SU-DHL-6 (cell line): Measurements from ENCODE around the gene MFN2.
"Not testable (repeated sequence)": the region's sequence is repeated elsewhere in the genome, so short reads cannot be mapped to it uniquely, and the experiment has no call there.

Experiments
- H2AFZ ChIP-seq: fragments of 200-600 bp; sonication (generic); 2 replicates; pipeline ENCODE4 v1.6.1; 2014; ENCODE audit warnings: low read depth, mild to moderate bottlenecking, moderate library complexity, mixed read lengths, antibody characterized with exemption, low read length; ENCODE audit not compliant: severe bottlenecking
- H3F3A ChIP-seq: fragments of 200-600 bp; shearing (Covaris generic); 2 replicates; pipeline ENCODE4 v1.6.0; 2016; ENCODE audit warnings: antibody characterized with exemption, mild to moderate bottlenecking; ENCODE audit not compliant: insufficient read depth
- H3K27ac ChIP-seq: fragments of 200-600 bp; sonication (generic); 2 replicates; pipeline ENCODE4 v1.5.1; 2016; ENCODE audit warnings: low read depth, mild to moderate bottlenecking, low read length, moderate library complexity, mixed read lengths
- H3K27me3 ChIP-seq: fragments of 200-600 bp; sonication (generic), shearing (Covaris generic); 2 replicates; pipeline ENCODE4 v1.6.0; 2014; ENCODE audit warnings: mild to moderate bottlenecking, low read length
- H3K36me3 ChIP-seq: fragments of 200-600 bp; sonication (generic); 2 replicates; pipeline ENCODE4 v1.6.1; 2014; ENCODE audit warnings: mild to moderate bottlenecking, low read length, mixed read lengths
- H3K4me2 ChIP-seq: fragments of 300-600, 200-600 bp; shearing (Covaris generic), sonication (generic); 2 replicates; pipeline ENCODE4 v1.6.0; 2014; ENCODE audit warnings: low read length, low read depth, mild to moderate bottlenecking; ENCODE audit not compliant: poor library complexity, severe bottlenecking
- H3K4me3 ChIP-seq: fragments of 200-600 bp; sonication (generic); 2 replicates; pipeline ENCODE4 v1.5.1; 2014; ENCODE audit warnings: antibody characterized with exemption, low read length, mild to moderate bottlenecking, mixed read lengths; ENCODE audit not compliant: insufficient read depth, poor library complexity, severe bottlenecking
- H3K79me2 ChIP-seq: fragments of 200-600 bp; sonication (generic); 2 replicates; pipeline ENCODE4 v1.6.1; 2014; ENCODE audit warnings: mild to moderate bottlenecking, low read length, moderate library complexity; ENCODE audit not compliant: insufficient read depth
- H3K9ac ChIP-seq: fragments of 200-600 bp; sonication (generic); 2 replicates; pipeline ENCODE4 v1.7.0; 2014; ENCODE audit warnings: mild to moderate bottlenecking, low read length
- H3K9me2 ChIP-seq: fragments of 200-600 bp; sonication (generic); replicated peaks from 2 replicates; pipeline ENCODE4 v1.6.1; 2014; ENCODE audit warnings: low read length; ENCODE audit not compliant: insufficient read depth
- H3K9me3 ChIP-seq: fragments of 200-600 bp; sonication (generic); 2 replicates; pipeline ENCODE4 v1.6.1; 2014; ENCODE audit warnings: low read length, mixed read lengths; ENCODE audit not compliant: insufficient read depth
- H4K20me1 ChIP-seq: fragments of 200-600 bp; sonication (generic); 2 replicates; pipeline ENCODE4 v1.6.1; 2014; ENCODE audit warnings: low read depth, mild to moderate bottlenecking, antibody characterized with exemption, low read length, moderate library complexity, mixed read lengths
- CTCF ChIP-seq: fragments of 200-600 bp; sonication (generic); IDR thresholded peaks from one replicate; pipeline ENCODE4 v1.5.1; 2017; ENCODE audit warnings: antibody characterized with exemption, mild to moderate bottlenecking, low read length, moderate library complexity; ENCODE audit not compliant: insufficient read depth, poor library complexity, severe bottlenecking
- EZH2phosphoT487 ChIP-seq: fragments of 200-600 bp; sonication (generic), shearing (Covaris generic); conservative IDR thresholded peaks from 2 replicates; pipeline ENCODE4 v1.6.1; 2018; ENCODE audit warnings: mild to moderate bottlenecking, antibody characterized with exemption, low read length, moderate library complexity, mixed read lengths

The MFN2 gene

GRCh38 chr1:12029720-12030339 lies 49.6 kb downstream of the MFN2 start:
- TF ChIP-seq CTCF (no peak), EZH2phosphoT487 (no peak)
- H3K4me2 ChIP-seq = no peak overlapping the region
- no peaks in the 10 kb centered on the region for H4K20me1 ChIP-seq
- H3K79me2 ChIP-seq = no peaks in the 10 kb centered on the region
- no peaks in the 10 kb centered on the region for H3K27me3 ChIP-seq
- no peaks in the 10 kb centered on the region for H3F3A ChIP-seq
- no peak overlapping the region for H3K9ac ChIP-seq
- H3K36me3 ChIP-seq = no peaks in the 10 kb centered on the region; the same call in 1 of the 2 replicates
- H3K4me3 ChIP-seq = no peak overlapping the region
- H3K27ac ChIP-seq = no peak overlapping the region
- no peaks in the 10 kb centered on the region for H3K9me3 ChIP-seq
- H3K9me2 ChIP-seq = no peaks in the 10 kb centered on the region
- H2AFZ ChIP-seq = no peak overlapping the region

- TF ChIP-seq CTCF (peak; percentile 30), EZH2phosphoT487 (no peak)
- H3K27ac ChIP-seq = no peak overlapping the region
- no peak overlapping the region for H3K4me3 ChIP-seq
- no peaks in the 10 kb centered on the region for H3K9me3 ChIP-seq
- H3K36me3 ChIP-seq = no peaks in the 10 kb centered on the region
- H3K79me2 ChIP-seq = no peaks in the 10 kb centered on the region
- no peaks in the 10 kb centered on the region for H3F3A ChIP-seq
- no peaks in the 10 kb centered on the region for H3K27me3 ChIP-seq
- H2AFZ ChIP-seq = no peak overlapping the region
- no peaks in the 10 kb centered on the region for H3K9me2 ChIP-seq
- H3K9ac ChIP-seq = no peak overlapping the region
- no peaks in the 10 kb centered on the region for H4K20me1 ChIP-seq
- H3K4me2 ChIP-seq = no peak overlapping the region
Measured at GRCh38 chr1:12031039-12031980, 51.1 kb downstream of the MFN2 start.

- no peak overlapping the region for H3K4me3 ChIP-seq
- H4K20me1 ChIP-seq = no peaks in the 10 kb centered on the region
- H3F3A ChIP-seq = no peaks in the 10 kb centered on the region
- H3K27ac ChIP-seq = no peak overlapping the region
- no peaks in the 10 kb centered on the region for H3K79me2 ChIP-seq
- no peak overlapping the region for H3K4me2 ChIP-seq
- no peak overlapping the region for H2AFZ ChIP-seq
- no peaks in the 10 kb centered on the region for H3K9me2 ChIP-seq
- H3K36me3 ChIP-seq = no peaks in the 10 kb centered on the region
- no peaks in the 10 kb centered on the region for H3K9me3 ChIP-seq
- no peak overlapping the region for H3K9ac ChIP-seq
- TF ChIP-seq CTCF (no peak), EZH2phosphoT487 (no peak)
- H3K27me3 ChIP-seq = no peaks in the 10 kb centered on the region
Measured at GRCh38 chr1:12032161-12032621, 51.9 kb downstream of the MFN2 start.

- H4K20me1 ChIP-seq, H3K4me3 ChIP-seq, H3K9ac ChIP-seq, H3K27me3 ChIP-seq, H3F3A ChIP-seq, H2AFZ ChIP-seq, H3K4me2 ChIP-seq, H3K9me3 ChIP-seq, H3K9me2 ChIP-seq, H3K79me2 ChIP-seq, H3K36me3 ChIP-seq, H3K27ac ChIP-seq: not testable (repeated sequence)
Measured at GRCh38 chr1:12033441-12033840, 53.2 kb downstream of the MFN2 start.
